GM12878 (cell line): ENCODE results near the gene SUSD1. TPM values are rescaled to one million over a fixed set of nuclear protein-coding genes. Genes with fewer than 3 reads are reported as not detected.

ENCODE experiments used
- CBFB ChIP-seq: IDR thresholded peaks from 2 replicates; pipeline ENCODE4 v1.6.1; 2016; ENCODE audit warnings: antibody characterized with exemption, low read depth
- CHD2 ChIP-seq: IDR thresholded peaks from 2 replicates; pipeline ENCODE4 v1.6.1; 2011; ENCODE audit warnings: low read depth, low read length, improper control_type of control experiment, borderline replicate concordance
- CREB1 ChIP-seq: IDR thresholded peaks from 2 replicates; pipeline ENCODE4 v1.6.1; 2012; ENCODE audit warnings: low read depth, mild to moderate bottlenecking, inconsistent platforms
- GABPA ChIP-seq: IDR thresholded peaks from 2 replicates; pipeline ENCODE4 v1.6.1; 2014; ENCODE audit warnings: antibody characterized with exemption, low read depth, mild to moderate bottlenecking, inconsistent platforms
- HDAC2 ChIP-seq: fragments of 200-600 bp; sonication (generic); IDR thresholded peaks from 2 replicates; pipeline ENCODE4 v1.6.1; 2017
- JUNB ChIP-seq: IDR thresholded peaks from 2 replicates; pipeline ENCODE4 v1.6.1; 2016; ENCODE audit warnings: antibody characterized with exemption, mild to moderate bottlenecking
- MXI1 ChIP-seq: fragments of 150-350 bp; IDR thresholded peaks from 2 replicates; pipeline ENCODE4 v1.6.1; 2011; ENCODE audit warnings: low read depth, mild to moderate bottlenecking, inconsistent platforms, low read length, improper control_type of control experiment
- MYB ChIP-seq: fragments of 150-350 bp; IDR thresholded peaks from 2 replicates; pipeline ENCODE4 v1.6.1; 2014; ENCODE audit warnings: mild to moderate bottlenecking, low read depth, low read length, borderline replicate concordance
- NBN ChIP-seq: fragments of 450-650 bp; IDR thresholded peaks from 2 replicates; pipeline ENCODE4 v1.6.1; 2016
- NFIC ChIP-seq: IDR thresholded peaks from 2 replicates; pipeline ENCODE4 v1.6.1; 2012; ENCODE audit warnings: low read depth, mild to moderate bottlenecking, inconsistent platforms, low read length, moderate library complexity
- NR2F1 ChIP-seq: fragments of 450-650 bp; conservative IDR thresholded peaks from 2 replicates; pipeline ENCODE4 v1.6.1; 2017; ENCODE audit warnings: mild to moderate bottlenecking
- NRF1 ChIP-seq: conservative IDR thresholded peaks from 2 replicates; pipeline ENCODE4 v1.6.1; 2011; ENCODE audit warnings: mild to moderate bottlenecking, low read depth, low read length, improper control_type of control experiment
- PAX5 ChIP-seq: IDR thresholded peaks from 2 replicates; pipeline ENCODE4 v1.6.1; 2011; ENCODE audit warnings: low read depth, low read length, borderline replicate concordance
- POLR2A ChIP-seq: IDR thresholded peaks from 2 replicates; pipeline ENCODE4 v1.6.1; 2011; ENCODE audit warnings: low read depth, mild to moderate bottlenecking, low read length
- RAD51 ChIP-seq: fragments of 450-650 bp; IDR thresholded peaks from 2 replicates; pipeline ENCODE4 v1.6.1; 2016; ENCODE audit warnings: moderate library complexity, mild to moderate bottlenecking, inconsistent platforms
- SP1 ChIP-seq: IDR thresholded peaks from one replicate; pipeline ENCODE4 v1.6.1; 2011; ENCODE audit warnings: low read depth, low read length
- SREBF1 ChIP-seq: IDR thresholded peaks from 2 replicates; pipeline ENCODE4 v1.6.1; 2012; ENCODE audit warnings: mild to moderate bottlenecking, low read length
- STAT1 ChIP-seq: fragments of 450-650 bp; conservative IDR thresholded peaks from 2 replicates; pipeline ENCODE4 v1.6.1; 2014; ENCODE audit warnings: antibody characterized with exemption, mild to moderate bottlenecking
- SUPT20H ChIP-seq: IDR thresholded peaks from 2 replicates; pipeline ENCODE4 v1.6.1; 2011; ENCODE audit warnings: low read depth, mild to moderate bottlenecking, low read length, moderate library complexity, borderline replicate concordance; ENCODE audit not compliant: control insufficient read depth
- SUZ12 ChIP-seq: fragments of 200-600 bp; sonication (generic); IDR thresholded peaks from one replicate; pipeline ENCODE4 v1.6.1; 2018; ENCODE audit warnings: antibody characterized with exemption, mild to moderate bottlenecking; ENCODE audit not compliant: unreplicated experiment
- WRNIP1 ChIP-seq: IDR thresholded peaks from 2 replicates; pipeline ENCODE4 v1.6.1; 2011; ENCODE audit warnings: low read depth, low read length, improper control_type of control experiment, borderline replicate concordance
- ZZZ3 ChIP-seq: IDR thresholded peaks from 2 replicates; pipeline ENCODE4 v1.6.1; 2011; ENCODE audit warnings: low read depth; ENCODE audit not compliant: control insufficient read depth, insufficient read length
- polyA plus RNA-seq, 11 experiments: library from polyadenylated mRNA; depleted of rRNA in 4 of 11; unstranded in 6 of 11; stranded (reverse) in 5 of 11; fragments of >200 nt; fragmentation: Nextera tagmentation in 4 of 11; fragmentation: Illumina TruSeq in 1 of 11; extraction: Ambion mirVana in 4 of 11; extraction: Trizol in 1 of 11; gene quantifications; 1 replicate in 1 of 11; 2 replicates in 10 of 11; pipeline versions ENCODE4 v1.2.1 to v1.2.3, GENCODE V29; 2011 to 2016; ENCODE audit warnings: inconsistent platforms in 2 of 11, missing spikeins in 2 of 11, low read depth in 1 of 11
- total RNA-seq, 4 experiments: library from RNA; depleted of rRNA in 3 of 4; stranded (reverse); fragments of >200 nt in 3 of 4; fragmentation: Illumina TruSeq in 1 of 4; extraction: Trizol in 1 of 4; gene quantifications; 2 replicates each; pipeline versions ENCODE4 v1.2.1 to v1.2.3, GENCODE V29; 2013 to 2021
- TF ChIP-seq, protein P1 (sequence below): IDR thresholded peaks from 2 replicates; pipeline ENCODE4 v1.6.1; 2011; ENCODE audit warnings: borderline replicate concordance, low read depth, mild to moderate bottlenecking, moderate library complexity, mixed read lengths, low read length; ENCODE audit not compliant: insufficient read depth; ENCODE audit errors: extremely low read length
- TF ChIP-seq, protein P2 (sequence below), 3 experiments: IDR thresholded peaks in 2 of 3; conservative IDR thresholded peaks in 1 of 3; 2 replicates each; pipeline ENCODE4 v1.5.1; 2011; ENCODE audit warnings: low read depth in 3 of 3, low read length in 3 of 3, mild to moderate bottlenecking in 3 of 3, control low read depth in 2 of 3, moderate library complexity in 2 of 3, inconsistent platforms in 1 of 3, mixed read lengths in 1 of 3; ENCODE audit not compliant: control insufficient read depth in 2 of 3, insufficient read depth in 1 of 3; ENCODE audit errors: extremely low read depth in 1 of 3
- TF ChIP-seq, protein P3 (sequence below): fragments of 450-650 bp; IDR thresholded peaks from 2 replicates; pipeline ENCODE4 v1.6.1; 2014; ENCODE audit warnings: mild to moderate bottlenecking
- TF ChIP-seq, protein P4 (sequence below): fragments of 450-650 bp; formaldehyde crosslinking; IDR thresholded peaks from 2 replicates; pipeline ENCODE4 v1.4.0; 2022; ENCODE audit warnings: mild to moderate bottlenecking, moderate library complexity

The SUSD1 gene
- total and polyA plus RNA-seq, 10 of the 15 experiments (the other 5 are each of a cell fraction or from before 2014, with no cell fraction given) = 6.7 to 20.8 (median 13.2) TPM

DNA sequence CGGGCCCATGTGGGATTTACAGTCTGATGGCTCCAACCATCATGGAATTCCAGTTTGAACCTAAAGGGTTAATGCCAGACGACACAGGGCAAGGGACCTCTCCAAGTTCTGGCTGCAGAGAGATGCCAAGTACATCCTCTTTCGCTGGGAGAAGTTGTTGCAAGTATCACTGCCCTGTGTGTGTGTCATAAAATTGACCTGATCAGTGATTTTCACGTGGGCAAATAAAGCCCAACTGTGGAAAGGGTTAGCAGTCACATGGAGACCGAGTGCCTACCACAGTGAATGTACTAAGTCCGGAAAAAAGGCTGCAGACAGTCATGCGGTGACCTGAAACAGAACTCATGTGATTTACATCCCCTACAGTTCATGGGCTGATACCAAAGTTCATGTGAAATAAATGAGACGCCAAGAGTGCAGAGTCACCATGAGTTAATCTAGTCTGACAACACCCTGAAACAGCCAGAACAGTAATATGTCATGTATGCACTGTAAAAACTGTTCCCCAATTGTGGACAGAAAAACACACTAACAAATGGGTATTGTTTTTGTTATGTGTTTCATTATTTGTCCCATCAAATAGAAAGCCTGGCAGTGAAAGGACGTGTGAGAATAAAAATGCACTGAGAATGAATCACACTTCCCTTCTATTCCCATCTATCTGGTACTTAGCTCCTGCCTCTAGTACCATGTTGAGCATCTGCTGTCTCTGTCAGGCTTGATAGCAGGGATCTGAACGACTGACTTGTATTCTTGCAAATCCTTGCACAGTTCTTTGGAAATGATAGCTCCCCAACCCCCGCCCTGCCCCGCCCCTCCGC is 115.7 kb downstream of the SUSD1 start (continued):
- no peak for TF ChIP-seq NR2F1
- no peak for TF ChIP-seq MYB
- TF ChIP-seq, protein P1, sequence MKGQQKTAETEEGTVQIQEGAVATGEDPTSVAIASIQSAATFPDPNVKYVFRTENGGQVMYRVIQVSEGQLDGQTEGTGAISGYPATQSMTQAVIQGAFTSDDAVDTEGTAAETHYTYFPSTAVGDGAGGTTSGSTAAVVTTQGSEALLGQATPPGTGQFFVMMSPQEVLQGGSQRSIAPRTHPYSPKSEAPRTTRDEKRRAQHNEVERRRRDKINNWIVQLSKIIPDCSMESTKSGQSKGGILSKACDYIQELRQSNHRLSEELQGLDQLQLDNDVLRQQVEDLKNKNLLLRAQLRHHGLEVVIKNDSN = peak; percentile 27
- TF ChIP-seq POLR2A = no peak
- TF ChIP-seq MXI1 = no peak
- TF ChIP-seq HDAC2 = no peak
- TF ChIP-seq WRNIP1 = no peak
- TF ChIP-seq ZZZ3 = no peak
- peak; percentile 29; the same call in 1 of the 2 replicates for TF ChIP-seq RAD51
- TF ChIP-seq, protein P2, sequence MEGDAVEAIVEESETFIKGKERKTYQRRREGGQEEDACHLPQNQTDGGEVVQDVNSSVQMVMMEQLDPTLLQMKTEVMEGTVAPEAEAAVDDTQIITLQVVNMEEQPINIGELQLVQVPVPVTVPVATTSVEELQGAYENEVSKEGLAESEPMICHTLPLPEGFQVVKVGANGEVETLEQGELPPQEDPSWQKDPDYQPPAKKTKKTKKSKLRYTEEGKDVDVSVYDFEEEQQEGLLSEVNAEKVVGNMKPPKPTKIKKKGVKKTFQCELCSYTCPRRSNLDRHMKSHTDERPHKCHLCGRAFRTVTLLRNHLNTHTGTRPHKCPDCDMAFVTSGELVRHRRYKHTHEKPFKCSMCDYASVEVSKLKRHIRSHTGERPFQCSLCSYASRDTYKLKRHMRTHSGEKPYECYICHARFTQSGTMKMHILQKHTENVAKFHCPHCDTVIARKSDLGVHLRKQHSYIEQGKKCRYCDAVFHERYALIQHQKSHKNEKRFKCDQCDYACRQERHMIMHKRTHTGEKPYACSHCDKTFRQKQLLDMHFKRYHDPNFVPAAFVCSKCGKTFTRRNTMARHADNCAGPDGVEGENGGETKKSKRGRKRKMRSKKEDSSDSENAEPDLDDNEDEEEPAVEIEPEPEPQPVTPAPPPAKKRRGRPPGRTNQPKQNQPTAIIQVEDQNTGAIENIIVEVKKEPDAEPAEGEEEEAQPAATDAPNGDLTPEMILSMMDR (IDR thresholded peaks at IDR 0.05 in 2 of 3, conservative IDR thresholded peaks at IDR 0.05 in 1 of 3; ENCODE audit: control insufficient read depth in 2 of 3, extremely low read depth in 1 of 3, insufficient read depth in 1 of 3, low read depth in 3 of 3, low read length in 3 of 3) = no peak
- TF ChIP-seq NBN = no peak
- TF ChIP-seq, protein P3, sequence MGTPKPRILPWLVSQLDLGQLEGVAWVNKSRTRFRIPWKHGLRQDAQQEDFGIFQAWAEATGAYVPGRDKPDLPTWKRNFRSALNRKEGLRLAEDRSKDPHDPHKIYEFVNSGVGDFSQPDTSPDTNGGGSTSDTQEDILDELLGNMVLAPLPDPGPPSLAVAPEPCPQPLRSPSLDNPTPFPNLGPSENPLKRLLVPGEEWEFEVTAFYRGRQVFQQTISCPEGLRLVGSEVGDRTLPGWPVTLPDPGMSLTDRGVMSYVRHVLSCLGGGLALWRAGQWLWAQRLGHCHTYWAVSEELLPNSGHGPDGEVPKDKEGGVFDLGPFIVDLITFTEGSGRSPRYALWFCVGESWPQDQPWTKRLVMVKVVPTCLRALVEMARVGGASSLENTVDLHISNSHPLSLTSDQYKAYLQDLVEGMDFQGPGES = no peak
- TF ChIP-seq SREBF1 = no peak
- TF ChIP-seq SUPT20H = no peak
- no peak for TF ChIP-seq PAX5
- TF ChIP-seq CBFB = no peak
- TF ChIP-seq CREB1 = no peak
- no peak for TF ChIP-seq SUZ12
- TF ChIP-seq NFIC = 0 out of 2 replicates have a peak, but pooled peaks have one; percentile 32
- TF ChIP-seq JUNB = 0 out of 2 replicates have a peak, but pooled peaks have one; percentile 15
- no peak for TF ChIP-seq NRF1
- TF ChIP-seq CHD2 = no peak
- TF ChIP-seq GABPA = no peak
- TF ChIP-seq, protein P4, sequence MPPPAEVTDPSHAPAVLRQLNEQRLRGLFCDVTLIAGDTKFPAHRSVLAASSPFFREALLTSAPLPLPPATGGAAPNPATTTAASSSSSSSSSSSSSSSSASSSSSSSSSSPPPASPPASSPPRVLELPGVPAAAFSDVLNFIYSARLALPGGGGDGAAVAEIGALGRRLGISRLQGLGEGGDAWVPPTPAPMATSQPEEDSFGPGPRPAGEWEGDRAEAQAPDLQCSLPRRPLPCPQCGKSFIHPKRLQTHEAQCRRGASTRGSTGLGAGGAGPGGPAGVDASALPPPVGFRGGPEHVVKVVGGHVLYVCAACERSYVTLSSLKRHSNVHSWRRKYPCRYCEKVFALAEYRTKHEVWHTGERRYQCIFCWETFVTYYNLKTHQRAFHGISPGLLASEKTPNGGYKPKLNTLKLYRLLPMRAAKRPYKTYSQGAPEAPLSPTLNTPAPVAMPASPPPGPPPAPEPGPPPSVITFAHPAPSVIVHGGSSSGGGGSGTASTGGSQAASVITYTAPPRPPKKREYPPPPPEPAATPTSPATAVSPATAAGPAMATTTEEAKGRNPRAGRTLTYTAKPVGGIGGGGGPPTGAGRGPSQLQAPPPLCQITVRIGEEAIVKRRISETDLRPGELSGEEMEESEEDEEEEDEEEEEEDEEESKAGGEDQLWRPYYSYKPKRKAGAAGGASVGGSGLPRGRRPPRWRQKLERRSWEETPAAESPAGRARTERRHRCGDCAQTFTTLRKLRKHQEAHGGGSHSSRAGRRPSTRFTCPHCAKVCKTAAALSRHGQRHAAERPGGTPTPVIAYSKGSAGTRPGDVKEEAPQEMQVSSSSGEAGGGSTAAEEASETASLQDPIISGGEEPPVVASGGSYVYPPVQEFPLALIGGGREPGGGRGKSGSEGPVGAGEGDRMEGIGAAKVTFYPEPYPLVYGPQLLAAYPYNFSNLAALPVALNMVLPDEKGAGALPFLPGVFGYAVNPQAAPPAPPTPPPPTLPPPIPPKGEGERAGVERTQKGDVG (CRISPR knock-in tag) = no peak
- no peak for TF ChIP-seq SP1
- TF ChIP-seq STAT1 = no peak
